HEK293 (cell line): ENCODE results near the gene DPY19L2.
"Not testable (repeated sequence)": the region's sequence is repeated elsewhere in the genome, so short reads cannot be mapped to it uniquely, and the experiment has no call there.

Experiments used
- CTCF ChIP-seq: fragments of 450-650 bp; formaldehyde crosslinking; IDR thresholded peaks from 2 replicates; pipeline ENCODE4 v1.5.1; 2016; ENCODE audit warnings: missing biosample characterization, missing genetic modification characterization
- KLF8 ChIP-seq: fragments of 450-650 bp; formaldehyde crosslinking; IDR thresholded peaks from 2 replicates; pipeline ENCODE4 v1.5.1; 2016; ENCODE audit warnings: missing biosample characterization, missing genetic modification characterization
- KLF9 ChIP-seq: fragments of 450-650 bp; formaldehyde crosslinking; IDR thresholded peaks from 2 replicates; pipeline ENCODE4 v1.5.1; 2016; ENCODE audit warnings: missing biosample characterization, missing genetic modification characterization, low read depth
- YY1 ChIP-seq: fragments of 450-650 bp; formaldehyde crosslinking; IDR thresholded peaks from 2 replicates; pipeline ENCODE4 v1.5.1; 2018; ENCODE audit warnings: missing biosample characterization, missing genetic modification characterization
- ZBTB20 ChIP-seq: fragments of 450-650 bp; formaldehyde crosslinking; IDR thresholded peaks from 2 replicates; pipeline ENCODE4 v1.5.1; 2016; ENCODE audit warnings: missing biosample characterization, missing genetic modification characterization
- ZBTB7A ChIP-seq: fragments of 450-650 bp; formaldehyde crosslinking; IDR thresholded peaks from 2 replicates; pipeline ENCODE4 v1.5.1; 2016; ENCODE audit warnings: low read depth, missing biosample characterization, missing genetic modification characterization
- ZNF138 ChIP-seq: fragments of 450-650 bp; formaldehyde crosslinking; IDR thresholded peaks from 2 replicates; pipeline ENCODE4 v1.5.1; 2016; ENCODE audit warnings: missing biosample characterization, missing genetic modification characterization, borderline replicate concordance
- ZNF155 ChIP-seq: fragments of 450-650 bp; formaldehyde crosslinking; IDR thresholded peaks from 2 replicates; pipeline ENCODE4 v1.5.1; 2016; ENCODE audit warnings: missing biosample characterization, missing genetic modification characterization
- ZNF692 ChIP-seq: fragments of 450-650 bp; formaldehyde crosslinking; IDR thresholded peaks from 2 replicates; pipeline ENCODE4 v1.5.1; 2016; ENCODE audit warnings: missing biosample characterization, missing genetic modification characterization
- ZNF704 ChIP-seq: fragments of 450-650 bp; formaldehyde crosslinking; IDR thresholded peaks from 2 replicates; pipeline ENCODE4 v1.5.1; 2016; ENCODE audit warnings: missing biosample characterization, missing genetic modification characterization
- ZNF830 ChIP-seq: fragments of 450-650 bp; IDR thresholded peaks from 2 replicates; pipeline ENCODE4 v1.5.0; 2018; ENCODE audit warnings: missing biosample characterization, missing genetic modification characterization, low read depth, mild to moderate bottlenecking, moderate library complexity
- ZSCAN23 ChIP-seq: fragments of 450-650 bp; formaldehyde crosslinking; IDR thresholded peaks from 2 replicates; pipeline ENCODE4 v1.5.1; 2016; ENCODE audit warnings: missing biosample characterization, missing genetic modification characterization
- TF ChIP-seq, protein P1 (sequence below): fragments of 450-650 bp; formaldehyde crosslinking; IDR thresholded peaks from 2 replicates; pipeline ENCODE4 v1.5.1; 2016; ENCODE audit warnings: missing biosample characterization, missing genetic modification characterization, low read depth
- TF ChIP-seq, protein P2 (sequence below): fragments of 450-650 bp; formaldehyde crosslinking; IDR thresholded peaks from 2 replicates; pipeline ENCODE4 v1.5.1; 2016; ENCODE audit warnings: missing biosample characterization, missing genetic modification characterization

DNA sequence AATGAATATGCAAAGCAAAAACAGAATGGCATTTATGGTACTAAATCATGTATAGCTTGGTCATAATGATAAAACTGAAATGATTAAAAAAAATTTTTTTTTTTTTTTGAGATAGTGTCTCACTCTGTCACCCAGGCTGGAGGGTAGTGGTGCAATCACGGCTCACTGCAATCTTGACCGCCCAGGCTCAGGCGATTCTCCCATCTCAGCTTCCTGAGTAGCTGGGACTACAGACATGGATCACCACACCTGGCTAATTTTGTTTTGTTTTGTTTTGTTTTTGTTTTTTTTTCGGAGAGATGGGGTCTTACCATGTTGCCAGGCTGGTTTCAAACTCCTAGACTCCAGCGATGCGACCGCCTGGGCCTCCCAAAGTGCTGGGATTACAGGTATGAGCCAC lies 138.7 kb downstream of the DPY19L2 start:
- TF ChIP-seq, protein P1, sequence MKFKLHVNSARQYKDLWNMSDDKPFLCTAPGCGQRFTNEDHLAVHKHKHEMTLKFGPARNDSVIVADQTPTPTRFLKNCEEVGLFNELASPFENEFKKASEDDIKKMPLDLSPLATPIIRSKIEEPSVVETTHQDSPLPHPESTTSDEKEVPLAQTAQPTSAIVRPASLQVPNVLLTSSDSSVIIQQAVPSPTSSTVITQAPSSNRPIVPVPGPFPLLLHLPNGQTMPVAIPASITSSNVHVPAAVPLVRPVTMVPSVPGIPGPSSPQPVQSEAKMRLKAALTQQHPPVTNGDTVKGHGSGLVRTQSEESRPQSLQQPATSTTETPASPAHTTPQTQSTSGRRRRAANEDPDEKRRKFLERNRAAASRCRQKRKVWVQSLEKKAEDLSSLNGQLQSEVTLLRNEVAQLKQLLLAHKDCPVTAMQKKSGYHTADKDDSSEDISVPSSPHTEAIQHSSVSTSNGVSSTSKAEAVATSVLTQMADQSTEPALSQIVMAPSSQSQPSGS, result not testable (repeated sequence)
- not testable (repeated sequence) for TF ChIP-seq CTCF (tag by site-specific recombination); KLF8 (tag by site-specific recombination); ZBTB20 (tag by site-specific recombination); ZNF692 (tag by site-specific recombination); YY1 (tag by site-specific recombination); ZSCAN23 (tag by site-specific recombination); ZBTB7A (tag by site-specific recombination); ZNF704 (tag by site-specific recombination); ZNF138 (tag by site-specific recombination); ZNF155 (tag by site-specific recombination); ZNF830; KLF9
- TF ChIP-seq, protein P2, sequence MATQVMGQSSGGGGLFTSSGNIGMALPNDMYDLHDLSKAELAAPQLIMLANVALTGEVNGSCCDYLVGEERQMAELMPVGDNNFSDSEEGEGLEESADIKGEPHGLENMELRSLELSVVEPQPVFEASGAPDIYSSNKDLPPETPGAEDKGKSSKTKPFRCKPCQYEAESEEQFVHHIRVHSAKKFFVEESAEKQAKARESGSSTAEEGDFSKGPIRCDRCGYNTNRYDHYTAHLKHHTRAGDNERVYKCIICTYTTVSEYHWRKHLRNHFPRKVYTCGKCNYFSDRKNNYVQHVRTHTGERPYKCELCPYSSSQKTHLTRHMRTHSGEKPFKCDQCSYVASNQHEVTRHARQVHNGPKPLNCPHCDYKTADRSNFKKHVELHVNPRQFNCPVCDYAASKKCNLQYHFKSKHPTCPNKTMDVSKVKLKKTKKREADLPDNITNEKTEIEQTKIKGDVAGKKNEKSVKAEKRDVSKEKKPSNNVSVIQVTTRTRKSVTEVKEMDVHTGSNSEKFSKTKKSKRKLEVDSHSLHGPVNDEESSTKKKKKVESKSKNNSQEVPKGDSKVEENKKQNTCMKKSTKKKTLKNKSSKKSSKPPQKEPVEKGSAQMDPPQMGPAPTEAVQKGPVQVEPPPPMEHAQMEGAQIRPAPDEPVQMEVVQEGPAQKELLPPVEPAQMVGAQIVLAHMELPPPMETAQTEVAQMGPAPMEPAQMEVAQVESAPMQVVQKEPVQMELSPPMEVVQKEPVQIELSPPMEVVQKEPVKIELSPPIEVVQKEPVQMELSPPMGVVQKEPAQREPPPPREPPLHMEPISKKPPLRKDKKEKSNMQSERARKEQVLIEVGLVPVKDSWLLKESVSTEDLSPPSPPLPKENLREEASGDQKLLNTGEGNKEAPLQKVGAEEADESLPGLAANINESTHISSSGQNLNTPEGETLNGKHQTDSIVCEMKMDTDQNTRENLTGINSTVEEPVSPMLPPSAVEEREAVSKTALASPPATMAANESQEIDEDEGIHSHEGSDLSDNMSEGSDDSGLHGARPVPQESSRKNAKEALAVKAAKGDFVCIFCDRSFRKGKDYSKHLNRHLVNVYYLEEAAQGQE (tag by site-specific recombination), result not testable (repeated sequence)
